Common myeloid progenitor, CD34-positive (primary cell): ENCODE data around the gene SHISAL2A.
"Not testable (repeated sequence)": the region's sequence is repeated elsewhere in the genome, so short reads cannot be mapped to it uniquely, and the experiment has no call there.

Experiments used
- CTCF ChIA-PET: fragments of 350-600 bp; sonication (Branson Sonifier 250); formaldehyde crosslinking; loops from one replicate; lab custom pipeline; 2021; ENCODE audit warnings: antibody characterized with exemption; lab: Charles Lee
- POLR2A ChIA-PET: fragments of 350-600 bp; sonication (Branson Sonifier 250); formaldehyde crosslinking; loops from one replicate; lab custom pipeline; 2021; ENCODE audit warnings: antibody characterized with exemption; lab: Charles Lee
- DNase-seq, 3 donors: peaks; one replicate each; pipeline versions ENCODE4 v3.0.0 to v3.0.0-alpha.2; 2013
- H3K27ac ChIP-seq, 2 experiments: 1 replicate in 1 of 2; 2 replicates in 1 of 2; pipeline ENCODE4 v1.7.0; 2013; ENCODE audit warnings: inconsistent platforms in 2 of 2, low read length in 2 of 2, mild to moderate bottlenecking in 2 of 2, low read depth in 1 of 2, moderate library complexity in 1 of 2; ENCODE audit not compliant: severe bottlenecking in 2 of 2, insufficient read depth in 1 of 2, poor library complexity in 1 of 2
- H3K27me3 ChIP-seq, 5 experiments: replicated peaks in 2 of 5; 1 replicate in 3 of 5; 2 replicates in 2 of 5; pipeline versions ENCODE4 v1.6.1 to v1.7.0; 2013; ENCODE audit warnings: low read length in 4 of 5, mild to moderate bottlenecking in 2 of 5, moderate library complexity in 2 of 5, inconsistent platforms in 1 of 5; ENCODE audit not compliant: insufficient read depth in 5 of 5, control insufficient read depth in 4 of 5
- H3K36me3 ChIP-seq, 4 experiments: 1 replicate in 2 of 4; 2 replicates in 2 of 4; pipeline versions ENCODE4 v1.6.1 to v1.7.0; 2013; ENCODE audit warnings: low read length in 3 of 4, control low read depth in 1 of 4, mild to moderate bottlenecking in 1 of 4; ENCODE audit not compliant: control insufficient read depth in 4 of 4, insufficient read depth in 4 of 4
- H3K4me1 ChIP-seq, 4 experiments: 1 replicate in 3 of 4; 2 replicates in 1 of 4; pipeline versions ENCODE4 v1.6.1 to v1.7.1; 2013; ENCODE audit warnings: low read length in 3 of 4, mild to moderate bottlenecking in 3 of 4, control low read depth in 1 of 4, inconsistent platforms in 1 of 4, moderate library complexity in 1 of 4; ENCODE audit not compliant: control insufficient read depth in 4 of 4, insufficient read depth in 4 of 4; ENCODE audit errors: control extremely low read depth in 1 of 4
- H3K4me3 ChIP-seq, 7 experiments: 1 replicate in 4 of 7; 2 replicates in 3 of 7; pipeline versions ENCODE4 v1.5.1 to v1.7.0; 2013; ENCODE audit warnings: mild to moderate bottlenecking in 7 of 7, low read length in 6 of 7, moderate library complexity in 6 of 7, inconsistent platforms in 2 of 7, low read depth in 2 of 7, control low read depth in 1 of 7; ENCODE audit not compliant: insufficient read depth in 4 of 7, control insufficient read depth in 1 of 7; ENCODE audit errors: extremely low read depth in 1 of 7
- H3K9me3 ChIP-seq, 5 experiments: 1 replicate in 4 of 5; 2 replicates in 1 of 5; pipeline versions ENCODE4 v1.6.1 to v1.7.1; 2013; ENCODE audit warnings: low read length in 4 of 5, mild to moderate bottlenecking in 2 of 5, inconsistent platforms in 1 of 5, low read depth in 1 of 5, moderate library complexity in 1 of 5; ENCODE audit not compliant: control insufficient read depth in 4 of 5, insufficient read depth in 2 of 5; ENCODE audit errors: control extremely low read depth in 1 of 5
- WGBS: methylation state at CpG from one replicate; pipeline ENCODE4 v1.1.5; 2013; ENCODE audit not compliant: insufficient coverage; 5-methylcytosine and 5-hydroxymethylcytosine counted together

SHISAL2A gene

GRCh38 chr1:52692697-52693096 lies 59.7 kb downstream of the SHISAL2A start:
- CTCF ChIA-PET, result interaction anchor here (0.6 kb wide), 1 partner anchor 69 kb away, joined by 3 read pairs; no protein-coding TSS in a partner anchor

GRCh38 chr1:52693351-52693750 lies 60.4 kb downstream of the SHISAL2A start:
- H3K27ac ChIP-seq, H3K4me3 ChIP-seq, H3K9me3 ChIP-seq, POLR2A ChIA-PET, DNase-seq, H3K27me3 ChIP-seq, H3K4me1 ChIP-seq: not testable (repeated sequence)
- H3K36me3 ChIP-seq, result peaks cover 0 to 25% (median 15%) of the 10 kb centered on the region in 4 experiments
- CTCF ChIA-PET, result interaction anchor here (0.6 to 1.7 kb wide), 2 partner anchors 15 to 68 kb away, joined by 3 to 4 read pairs; no protein-coding TSS in a partner anchor
- 100% methylated on average over 3 of the region's 10 CpGs for WGBS

More at GRCh38 chr1:52692697-52693096, 59.7 kb downstream of the SHISAL2A start:
- Histone ChIP-seq H3K4me3 (no peak overlapping the region), H3K27me3 (no peaks in the 10 kb centered on the region), H3K4me1 (peaks cover 0 to 5% (median 3%) of the 10 kb centered on the region in 4 experiments), H3K27ac (no peak overlapping the region), H3K36me3 (peaks cover 0 to 30% (median 19%) of the 10 kb centered on the region in 4 experiments), H3K9me3 (no peaks in the 10 kb centered on the region)
- WGBS, result 100% methylated on average over 4 of the region's 4 CpGs
- POLR2A ChIA-PET, result no interaction called here
- DNase-seq, result no peak

GRCh38 chr1:52693843-52694242 lies 60.9 kb downstream of the SHISAL2A start:
- ChIA-PET CTCF (interaction anchor here (1.7 kb wide), 1 partner anchor 15 kb away, joined by 4 read pairs; no protein-coding TSS in a partner anchor), POLR2A (interaction anchor here (0.7 kb wide), 1 partner anchor 12 kb away, joined by 3 read pairs; no protein-coding TSS in a partner anchor)
- WGBS, result 100% methylated on average over 1 of the region's 1 CpG

GRCh38 chr1:52695627-52696026 lies 62.7 kb downstream of the SHISAL2A start:
- Histone ChIP-seq H3K36me3 (peaks cover 0 to 16% (median 9%) of the 10 kb centered on the region in 4 experiments), H3K27ac (no peak overlapping the region), H3K27me3 (no peaks in the 10 kb centered on the region), H3K9me3 (no peaks in the 10 kb centered on the region), H3K4me1 (peaks cover 2 to 13% (median 10%) of the 10 kb centered on the region in 4 experiments), H3K4me3 (no peak overlapping the region)
- DNase-seq, result no peak
- 96% methylated on average over 7 of the region's 7 CpGs for WGBS
- ChIA-PET CTCF (interaction anchor here (2.2 kb wide), 1 partner anchor 9 kb away, joined by 14 read pairs; no protein-coding TSS in a partner anchor), POLR2A (no interaction called here)

More at GRCh38 chr1:52693843-52694242, 60.9 kb downstream of the SHISAL2A start:
- Histone ChIP-seq H3K27ac (no peak overlapping the region), H3K4me3 (no peak overlapping the region), H3K27me3 (no peaks in the 10 kb centered on the region), H3K4me1 (peaks cover 2 to 13% (median 10%) of the 10 kb centered on the region in 4 experiments), H3K36me3 (peaks cover 0 to 20% (median 11%) of the 10 kb centered on the region in 4 experiments), H3K9me3 (no peaks in the 10 kb centered on the region)
- no peak for DNase-seq

- Histone ChIP-seq H3K4me3 (peak within 1 kb of the TSS; percentile 51 to 84 (median 79)), H3K36me3 (no peaks in the 10 kb centered on the region), H3K27ac (peak within 1 kb of the TSS in 1 of 2 experiments; percentile 58), H3K9me3 (no peaks in the 10 kb centered on the region), H3K4me1 (peaks cover 2 to 17% (median 13%) of the 10 kb centered on the region in 4 experiments), H3K27me3 (no peaks in the 10 kb centered on the region)
- POLR2A ChIA-PET, result interaction anchor here (0.6 kb wide), 1 partner anchor 1422 kb away, joined by 3 read pairs; no protein-coding TSS in a partner anchor
- CTCF ChIA-PET, result interaction anchor here (2.2 kb wide), 1 partner anchor 12 kb away, joined by 14 read pairs; no protein-coding TSS in a partner anchor
- DNase-seq, result peak; percentile 52 to 68 (median 54)
- WGBS, result 2% methylated on average over 59 of the region's 68 CpGs
Observed at GRCh38 chr1:52697795-52698674, 65.1 kb downstream of the SHISAL2A start, which contains the start of gene COA7. Gene COA7 (minus strand): TSS chr1:52698347. CDS start chr1:52698326, 21 bp downstream.

- DNase-seq, result peak; percentile 82 to 92 (median 90)
- 8% methylated on average over 32 of the region's 35 CpGs for WGBS
- ChIA-PET CTCF (interaction anchor here (1.1 to 1.4 kb wide), 3 partner anchors 9 to 41 kb away, joined by 3 read pairs; no protein-coding TSS in a partner anchor), POLR2A (no interaction called here)
- H3K4me1 ChIP-seq, result peaks cover 2 to 32% (median 11%) of the 10 kb centered on the region in 4 experiments
- peaks cover 0 to 3% (median 0%) of the 10 kb centered on the region in 5 experiments for H3K27me3 ChIP-seq
- no peaks in the 10 kb centered on the region for H3K9me3 ChIP-seq
- H3K36me3 ChIP-seq, result no peaks in the 10 kb centered on the region
- no peak overlapping the region for H3K27ac ChIP-seq
- H3K4me3 ChIP-seq, result peak overlapping the region; percentile 20 to 80 (median 52)
Observed at GRCh38 chr1:52702886-52703787, 70.2 kb downstream of the SHISAL2A start.
